MM.1S (cell line): Measurements from ENCODE around the gene RFNG.

Source experiments
- DNase-seq: peaks from one replicate; pipeline ENCODE4 v3.0.0-alpha.2; 2015
- H2AFZ ChIP-seq: fragments of 300-600 bp; sonication (generic); 2 replicates; pipeline ENCODE4 v1.6.0; 2016; ENCODE audit warnings: antibody characterized with exemption, low read length
- H3F3A ChIP-seq: fragments of 300-600 bp; sonication (generic); 2 replicates; pipeline ENCODE4 v1.6.1; 2016; ENCODE audit warnings: mild to moderate bottlenecking, antibody characterized with exemption, low read length, moderate library complexity, mixed read lengths; ENCODE audit not compliant: insufficient read depth
- H3K27ac ChIP-seq: fragments of 300-600 bp; sonication (generic); 2 replicates; pipeline ENCODE4 v1.5.1; 2016; ENCODE audit warnings: mild to moderate bottlenecking, low read length
- H3K27me3 ChIP-seq: fragments of 300-600 bp; sonication (generic); replicated peaks from 2 replicates; pipeline ENCODE4 v1.6.0; 2016; ENCODE audit warnings: low read length; ENCODE audit not compliant: insufficient read depth
- H3K36me3 ChIP-seq: fragments of 300-600 bp; sonication (generic); replicated peaks from 2 replicates; pipeline ENCODE4 v1.6.1; 2016; ENCODE audit warnings: mild to moderate bottlenecking, low read length, mixed read lengths; ENCODE audit not compliant: insufficient read depth
- H3K4me1 ChIP-seq: fragments of 300-600 bp; sonication (generic); 2 replicates; pipeline ENCODE4 v1.6.1; 2016; ENCODE audit warnings: low read length, mixed read lengths
- H3K4me2 ChIP-seq: fragments of 300-600 bp; sonication (generic); 2 replicates; pipeline ENCODE4 v1.6.0; 2016; ENCODE audit warnings: low read depth, low read length
- H3K4me3 ChIP-seq: fragments of 300-600 bp; sonication (generic); 2 replicates; pipeline ENCODE4 v1.5.1; 2016; ENCODE audit warnings: low read length, mixed read lengths
- H3K79me2 ChIP-seq: fragments of 300-600 bp; sonication (generic); 2 replicates; pipeline ENCODE4 v1.6.1; 2016; ENCODE audit warnings: mixed run types, low read length, mixed read lengths
- H3K9ac ChIP-seq: fragments of 300-600 bp; sonication (generic); 2 replicates; pipeline ENCODE4 v1.6.1; 2016; ENCODE audit warnings: low read length, mixed read lengths
- H3K9me2 ChIP-seq: fragments of 300-600 bp; sonication (generic); replicated peaks from 2 replicates; pipeline ENCODE4 v1.6.1; 2016; ENCODE audit warnings: mild to moderate bottlenecking, low read length, mixed read lengths; ENCODE audit not compliant: insufficient read depth
- H3K9me3 ChIP-seq: fragments of 300-600 bp; sonication (generic); replicated peaks from 2 replicates; pipeline ENCODE4 v1.6.1; 2016; ENCODE audit warnings: mild to moderate bottlenecking, low read length, mixed read lengths; ENCODE audit not compliant: insufficient read depth
- H4K20me1 ChIP-seq: fragments of 300-600 bp; sonication (generic); 2 replicates; pipeline ENCODE4 v1.6.1; 2016; ENCODE audit warnings: mild to moderate bottlenecking, low read length, moderate library complexity, mixed read lengths; ENCODE audit not compliant: insufficient read depth
- CTCF ChIP-seq: fragments of 300-600 bp; sonication (generic); IDR thresholded peaks from 2 replicates; pipeline ENCODE4 v1.5.1; 2016; ENCODE audit warnings: antibody characterized with exemption, low read length, mixed read lengths
- EZH2 ChIP-seq: fragments of 300-600 bp; sonication (generic); optimal IDR thresholded peaks from 2 replicates; pipeline ENCODE3; 2017; ENCODE audit warnings: low read depth, mild to moderate bottlenecking, antibody characterized with exemption, low read length, mixed read lengths
- EZH2phosphoT487 ChIP-seq: fragments of 300-600 bp; sonication (generic); IDR thresholded peaks from 2 replicates; pipeline ENCODE4 v1.6.1; 2018; ENCODE audit warnings: antibody characterized with exemption, low read length

RFNG gene

GRCh38 chr17:82084373-82085030, 32.9 kb upstream of the RFNG start:
- H3K4me3 ChIP-seq: no peak overlapping the region
- H3K36me3 ChIP-seq: peaks cover 18% of the 10 kb centered on the region
- H3K27me3 ChIP-seq: no peaks in the 10 kb centered on the region
- H3K9me3 ChIP-seq: no peaks in the 10 kb centered on the region
- TF ChIP-seq CTCF: no peak
- no peak for TF ChIP-seq EZH2
- no peak for TF ChIP-seq EZH2phosphoT487
- no peak overlapping the region for H2AFZ ChIP-seq
- no peaks in the 10 kb centered on the region for H3F3A ChIP-seq
- H3K9ac ChIP-seq: no peak overlapping the region
- DNase-seq: no peak
- no peaks in the 10 kb centered on the region for H3K4me1 ChIP-seq
- H3K79me2 ChIP-seq: peaks cover 10% of the 10 kb centered on the region; the same call in 1 of the 2 replicates
- H3K4me2 ChIP-seq: no peak overlapping the region
- H3K9me2 ChIP-seq: no peaks in the 10 kb centered on the region
- no peak overlapping the region for H3K27ac ChIP-seq
- H4K20me1 ChIP-seq: no peaks in the 10 kb centered on the region

- H2AFZ ChIP-seq: no peak overlapping the region
- no peaks in the 10 kb centered on the region for H3K27me3 ChIP-seq
- H3K27ac ChIP-seq: no peak overlapping the region
- no peaks in the 10 kb centered on the region for H4K20me1 ChIP-seq
- no peaks in the 10 kb centered on the region for H3F3A ChIP-seq
- TF ChIP-seq CTCF (no peak), EZH2phosphoT487 (no peak), EZH2 (no peak)
- no peak overlapping the region for H3K4me3 ChIP-seq
- DNase-seq: no peak
- no peak overlapping the region for H3K4me2 ChIP-seq
- no peaks in the 10 kb centered on the region for H3K4me1 ChIP-seq
- peaks cover 4% of the 10 kb centered on the region; the same call in 1 of the 2 replicates for H3K79me2 ChIP-seq
- H3K36me3 ChIP-seq: peaks cover 13% of the 10 kb centered on the region
- no peak overlapping the region for H3K9ac ChIP-seq
- no peaks in the 10 kb centered on the region for H3K9me3 ChIP-seq
- H3K9me2 ChIP-seq: no peaks in the 10 kb centered on the region
Measured at GRCh38 chr17:82083533-82084359, 32.1 kb upstream of the RFNG start.

GRCh38 chr17:82083009-82083408, 31.4 kb upstream of the RFNG start:
- no peaks in the 10 kb centered on the region for H3K9me3 ChIP-seq
- H3F3A ChIP-seq: no peaks in the 10 kb centered on the region; the same call in 1 of the 2 replicates
- DNase-seq: no peak
- H3K79me2 ChIP-seq: peaks cover 2% of the 10 kb centered on the region; the same call in 1 of the 2 replicates
- no peak overlapping the region for H3K27ac ChIP-seq
- peaks cover 13% of the 10 kb centered on the region for H3K36me3 ChIP-seq
- no peaks in the 10 kb centered on the region for H3K9me2 ChIP-seq
- no peaks in the 10 kb centered on the region for H3K27me3 ChIP-seq
- no peak overlapping the region for H2AFZ ChIP-seq
- H3K4me3 ChIP-seq: no peak overlapping the region
- H3K4me2 ChIP-seq: no peak overlapping the region
- H3K9ac ChIP-seq: no peak overlapping the region
- no peak for TF ChIP-seq EZH2phosphoT487
- TF ChIP-seq EZH2: no peak
- TF ChIP-seq CTCF: no peak
- no peaks in the 10 kb centered on the region for H3K4me1 ChIP-seq
- no peaks in the 10 kb centered on the region for H4K20me1 ChIP-seq
